GM18502 (cell line): Measurements from ENCODE around the gene DNTT.

Source experiments
- ATAC-seq: cut with Tn5 transposase; IDR thresholded peaks from one replicate; pipeline ENCODE4 v1.9.1; 2021; ENCODE audit warnings: mild to moderate bottlenecking; ENCODE audit not compliant: unreplicated experiment, poor library complexity

The DNTT gene

DNA sequence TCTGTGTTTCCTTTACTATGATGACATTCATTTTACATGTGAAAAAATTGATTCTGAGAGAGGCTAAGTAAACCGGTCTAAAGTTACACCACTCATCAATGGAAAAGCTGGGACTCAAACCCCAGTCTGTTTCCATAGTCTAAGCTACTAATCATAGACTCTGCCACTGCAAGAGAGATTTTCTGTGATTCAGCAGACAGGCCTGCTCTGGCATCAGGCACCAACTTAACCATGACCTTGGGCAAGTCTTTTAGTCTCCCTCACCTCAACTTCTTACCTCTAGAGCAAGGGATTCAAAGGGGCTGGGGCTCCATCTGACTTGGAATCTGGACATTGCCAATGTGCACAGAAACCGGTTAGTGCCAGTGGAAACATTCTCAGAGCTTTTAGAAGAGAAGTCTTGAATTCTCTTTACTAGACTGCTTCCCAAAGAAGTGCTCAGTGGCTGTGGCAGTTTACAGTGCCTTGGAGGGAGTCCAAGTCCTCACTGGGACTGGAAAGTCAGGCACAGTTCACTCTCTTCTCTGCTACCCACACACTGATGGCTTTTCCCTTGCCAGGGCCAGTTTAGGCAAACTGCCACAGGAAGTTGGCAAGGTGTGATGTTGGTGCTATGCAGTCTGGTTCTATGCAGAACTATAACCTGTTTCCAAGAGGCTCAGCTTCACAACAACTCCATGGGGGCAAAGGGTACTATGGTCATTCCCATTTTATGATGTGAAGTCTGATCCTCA, 28.4 kb upstream of the DNTT start:
- ATAC-seq = no peak

DNA sequence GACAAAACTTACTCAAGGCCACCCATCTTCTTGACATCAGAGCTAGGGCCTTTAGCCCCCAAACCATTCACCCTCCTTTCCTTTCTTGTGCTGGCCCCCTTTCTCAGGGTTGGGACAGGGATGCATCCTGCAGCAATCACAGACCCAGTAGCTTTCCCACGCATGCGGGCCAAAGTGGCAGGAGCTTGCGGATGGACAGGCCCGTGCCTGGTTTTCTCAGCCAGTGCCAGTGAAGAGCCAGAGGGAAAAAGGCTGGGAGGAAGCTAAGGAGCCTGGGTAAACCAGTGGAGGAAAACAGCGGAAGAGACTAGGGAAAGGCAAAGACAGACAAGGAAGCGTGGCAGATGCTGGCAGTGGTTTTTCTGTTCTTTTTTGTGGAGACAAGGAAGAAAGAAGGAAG, 27.8 kb upstream of the DNTT start:
- no peak for ATAC-seq

DNA sequence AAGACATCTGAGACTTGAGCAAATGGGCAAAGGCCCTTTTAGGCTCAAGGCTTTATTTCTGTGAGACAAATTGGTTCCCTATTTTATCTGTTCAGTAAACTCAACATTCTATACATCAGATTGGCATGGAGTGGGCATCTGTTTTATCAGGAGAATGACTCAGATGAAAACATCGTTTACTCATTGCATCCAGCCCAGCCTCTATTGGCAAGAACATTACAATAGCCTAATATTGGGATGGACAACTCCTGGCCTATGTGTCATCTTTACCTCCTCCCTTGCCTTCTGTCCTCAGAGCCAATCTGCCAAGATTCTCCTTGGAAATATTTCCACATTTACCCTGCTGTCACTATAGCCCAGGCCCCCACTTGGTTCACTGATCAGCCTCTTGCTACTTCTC, 27.4 kb upstream of the DNTT start:
- ATAC-seq = no peak

DNA sequence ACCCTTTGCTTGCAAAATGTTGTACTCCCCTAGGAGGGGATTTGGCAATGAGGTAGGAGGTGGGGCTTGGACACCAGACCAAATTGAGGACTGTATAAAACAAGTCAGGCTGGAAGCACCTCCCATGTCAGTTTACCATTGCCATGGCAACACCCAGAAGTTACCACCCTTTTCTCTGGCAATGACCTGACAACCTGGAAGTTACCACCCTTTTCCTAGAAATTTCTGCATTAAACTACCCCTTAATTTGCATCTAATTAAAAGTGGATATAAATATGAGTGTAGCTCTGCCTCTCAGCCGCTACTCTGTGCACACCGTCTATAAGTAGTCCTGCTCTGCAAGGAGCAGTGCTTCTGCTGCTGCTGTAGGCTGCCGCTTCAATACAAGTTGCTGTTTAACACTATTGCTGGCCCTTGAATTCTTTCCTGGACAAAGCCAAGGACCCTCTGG, 25.0 kb upstream of the DNTT start:
- no peak for ATAC-seq

DNA sequence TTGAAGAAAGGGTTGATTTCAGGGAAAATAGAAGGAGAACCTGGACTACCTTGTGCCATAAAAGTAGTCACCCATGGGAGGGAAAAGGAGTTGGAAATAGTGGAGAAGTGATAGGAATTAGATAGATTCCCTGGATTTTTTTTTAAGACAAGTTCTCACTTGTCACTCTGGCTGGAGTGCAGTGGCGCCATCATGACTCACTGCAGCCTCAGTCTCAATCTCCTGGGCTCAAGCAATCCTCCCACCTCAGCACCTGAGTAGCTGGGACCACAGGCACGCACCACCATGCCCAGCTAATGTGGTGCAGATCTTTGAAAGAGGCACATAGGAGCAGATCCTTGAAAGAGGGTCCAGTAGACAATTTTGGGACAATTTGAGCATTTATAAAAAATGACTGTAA, 23.4 kb upstream of the DNTT start:
- no peak for ATAC-seq

DNA sequence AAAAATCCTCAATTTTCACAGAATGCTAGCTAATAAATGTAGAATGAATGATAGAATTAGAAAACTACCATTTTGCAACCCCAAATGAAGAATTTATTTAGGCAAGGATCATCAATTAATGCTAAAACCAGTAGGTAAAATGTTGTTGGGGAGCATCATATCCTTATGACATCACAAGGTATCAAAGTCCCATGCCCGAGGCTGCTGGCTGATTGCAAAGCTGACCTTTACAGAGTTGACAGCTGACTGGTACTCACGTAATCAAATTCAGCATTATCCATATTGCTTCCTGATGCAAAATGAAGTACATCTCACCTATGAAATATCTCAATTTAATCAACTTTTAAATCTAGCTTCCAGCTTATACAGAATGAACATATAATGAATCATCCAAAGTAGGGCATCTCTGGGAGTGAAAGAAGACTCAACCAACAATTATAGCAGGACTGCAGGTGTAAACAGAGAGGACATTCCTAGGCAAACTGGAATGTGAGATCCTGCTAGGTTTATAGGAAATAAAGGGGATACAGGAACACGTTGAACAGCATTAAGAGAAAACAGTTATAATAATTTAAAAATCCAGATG, 22.7 kb upstream of the DNTT start:
- no peak for ATAC-seq

DNA sequence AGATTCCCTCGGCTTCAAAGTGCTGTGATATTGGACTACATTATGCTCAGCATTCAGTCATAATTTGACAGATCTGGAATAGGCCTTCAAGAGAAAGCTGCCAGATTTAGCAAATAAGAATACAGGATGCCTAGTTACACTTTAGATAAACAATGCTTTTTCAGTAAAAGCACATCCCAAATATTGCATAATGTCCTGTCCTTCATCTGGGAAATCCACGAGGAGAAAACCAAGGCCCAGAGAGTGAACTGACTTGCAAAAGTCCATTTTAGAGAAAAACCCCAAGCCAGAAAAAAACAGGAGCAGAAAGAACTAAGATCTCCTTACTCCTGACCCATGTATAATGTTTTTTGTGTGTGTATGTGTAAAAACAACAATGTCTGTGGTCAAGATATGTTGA, 20.9 kb upstream of the DNTT start:
- ATAC-seq = no peak

DNA sequence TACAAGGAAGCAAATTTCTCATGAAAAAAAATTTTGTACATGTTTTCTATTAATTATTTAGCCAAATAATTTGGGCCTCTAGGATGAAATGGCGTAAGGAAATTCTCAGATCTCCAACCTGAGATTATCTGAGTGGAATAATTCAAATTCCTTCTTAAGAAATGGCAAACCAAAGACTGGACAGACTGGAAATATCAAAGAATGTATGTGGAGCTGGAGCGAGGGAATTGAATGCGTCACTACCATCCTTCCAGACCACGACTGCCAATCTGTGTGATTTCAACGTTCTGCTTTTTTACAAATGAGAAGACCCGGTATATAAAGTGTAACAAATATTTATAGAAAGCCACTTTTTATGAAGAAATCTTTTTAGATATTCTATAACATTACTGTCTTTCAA, 20.5 kb upstream of the DNTT start:
- no peak for ATAC-seq

DNA sequence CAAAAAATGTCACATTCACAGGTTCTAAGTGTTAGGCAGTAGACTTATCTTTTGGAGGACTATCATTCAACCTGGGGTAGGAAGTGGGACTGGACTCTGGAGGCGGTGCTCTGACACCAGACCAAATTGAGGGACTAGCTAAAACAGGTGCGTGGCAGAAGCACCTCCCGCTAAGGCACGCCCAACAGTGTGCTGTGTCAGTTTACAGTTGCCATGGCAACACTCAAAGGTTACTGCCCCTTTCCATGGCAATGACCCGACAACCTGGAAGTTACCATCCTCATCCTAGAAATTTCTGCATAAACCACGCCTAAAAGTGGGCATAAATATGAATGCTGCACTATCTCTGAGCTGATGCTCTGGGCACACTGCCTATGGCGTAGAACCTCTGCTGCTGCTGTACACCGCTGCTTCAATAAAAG, 18.9 kb upstream of the DNTT start:
- ATAC-seq = no peak

DNA sequence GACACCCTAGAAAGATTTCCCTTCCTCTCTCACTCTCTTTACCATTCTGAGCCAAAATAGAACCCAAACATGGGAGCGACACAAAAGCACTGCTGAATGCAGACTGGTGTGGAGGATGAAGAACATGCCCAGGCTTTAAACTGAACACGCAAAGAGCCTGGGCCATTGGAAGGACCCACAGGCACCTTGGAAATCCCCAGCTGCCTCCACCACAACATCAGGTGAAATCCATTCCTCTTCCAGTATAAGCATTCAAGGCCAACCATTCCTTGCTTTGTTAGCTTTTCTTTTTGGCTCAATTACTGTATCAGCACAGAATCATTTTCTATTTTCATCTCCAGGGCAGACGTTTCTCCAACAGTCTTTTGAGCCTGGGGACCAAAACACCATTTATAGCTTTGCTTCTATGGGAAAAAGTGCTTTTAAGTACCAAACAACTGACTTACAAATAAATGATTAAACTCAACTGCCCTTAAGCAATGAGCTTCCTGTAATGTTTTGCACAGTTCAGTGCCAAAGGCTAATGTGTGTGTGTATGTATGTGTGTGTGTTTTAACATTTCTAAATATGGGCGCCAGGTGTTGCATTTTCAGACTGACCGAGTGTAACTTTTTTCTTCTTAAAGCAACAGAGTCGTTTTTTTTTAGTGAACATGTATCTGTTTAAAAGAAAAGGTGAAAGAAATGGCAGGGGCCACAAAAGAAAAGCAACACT, 16.7 kb upstream of the DNTT start:
- peak; percentile 50 for ATAC-seq

DNA sequence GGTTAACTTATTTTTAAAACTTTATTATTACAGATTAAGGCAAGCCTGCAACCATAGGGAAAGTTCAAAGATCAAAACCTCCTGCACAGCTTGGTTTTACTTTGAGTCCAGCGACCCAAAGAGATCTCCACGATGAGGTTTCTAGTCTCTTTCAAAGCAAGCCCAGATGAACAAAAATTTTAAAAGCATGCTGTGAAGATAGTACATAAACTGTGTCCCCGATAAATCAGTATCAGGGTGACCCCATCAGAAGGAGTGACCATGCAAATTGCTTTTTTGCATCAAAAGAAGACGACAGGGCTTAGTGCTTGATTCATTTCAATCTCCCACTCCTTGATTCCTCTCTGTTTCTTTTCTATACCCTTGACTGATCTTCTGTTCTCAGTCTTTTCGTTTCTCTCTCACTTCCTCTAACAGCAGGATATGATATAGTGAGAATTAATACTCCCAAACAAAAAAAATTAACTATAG, 16.0 kb upstream of the DNTT start:
- peak; percentile 79 for ATAC-seq

DNA sequence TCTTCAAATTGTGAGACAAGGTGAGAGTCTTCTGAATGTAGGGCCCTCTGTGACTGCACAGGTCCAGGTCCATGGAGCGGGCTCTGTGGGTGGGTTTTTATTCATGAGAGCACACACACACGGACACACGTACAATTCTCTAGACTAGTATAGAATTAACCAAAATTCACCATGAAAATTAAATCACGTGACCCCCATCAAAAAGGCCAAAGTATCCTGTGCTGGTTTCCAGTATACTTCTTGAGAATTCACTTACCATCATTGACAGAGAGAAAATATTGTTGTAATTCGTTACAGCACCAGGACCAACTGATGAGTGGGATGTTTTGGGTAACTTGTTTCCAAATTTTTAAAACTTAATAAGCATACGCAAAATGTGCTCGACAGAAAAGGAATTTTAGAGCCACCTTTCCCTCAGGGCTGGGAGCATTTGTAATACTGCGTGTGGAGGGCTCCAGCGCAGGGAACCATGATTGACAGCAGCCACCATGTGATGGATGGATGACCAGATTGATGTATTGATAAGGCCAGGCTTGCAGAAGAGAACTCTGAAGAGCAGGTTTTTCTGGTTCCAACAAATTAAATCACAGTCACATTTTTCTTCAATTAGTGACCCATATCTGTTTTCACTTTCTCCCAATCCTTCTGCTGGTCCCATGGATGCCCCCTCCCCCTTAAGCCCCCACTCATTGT, 14.9 kb upstream of the DNTT start:
- no peak for ATAC-seq

DNA sequence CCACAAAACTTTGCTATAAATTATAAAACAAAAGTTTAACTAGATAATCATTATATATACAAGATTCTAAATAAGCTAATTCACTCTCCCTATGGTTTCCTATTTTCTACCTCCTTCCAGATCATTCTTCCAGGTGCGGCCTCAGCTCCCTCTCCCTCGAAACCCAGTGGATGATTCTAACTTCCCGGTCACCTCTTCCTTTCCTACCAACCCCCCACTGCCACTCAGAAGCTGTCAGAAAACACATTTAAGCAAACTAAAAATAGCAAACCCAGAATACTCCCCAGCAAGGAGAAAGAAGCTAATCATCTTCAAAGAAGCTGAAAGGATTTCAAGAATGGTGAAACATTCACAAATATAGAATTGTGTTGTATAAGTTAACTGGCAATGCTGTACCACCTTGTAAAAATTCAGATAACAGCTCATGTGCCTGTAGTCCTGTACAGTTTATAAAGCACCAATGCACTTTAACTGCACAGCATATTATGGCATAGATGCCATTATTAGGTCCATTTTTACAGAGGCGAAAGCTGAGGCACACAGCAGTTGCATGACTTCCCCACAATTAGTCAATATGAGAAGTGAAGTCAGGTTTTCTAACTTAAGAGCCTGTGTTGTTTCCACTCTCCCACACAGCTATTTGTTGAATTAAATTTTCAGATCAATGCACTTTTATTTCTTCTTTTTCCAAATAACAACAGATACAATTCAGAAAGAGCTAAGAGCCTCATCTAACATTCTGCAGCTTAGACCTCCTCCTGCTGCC, 13.7 kb upstream of the DNTT start:
- ATAC-seq = peak; percentile 28

DNA sequence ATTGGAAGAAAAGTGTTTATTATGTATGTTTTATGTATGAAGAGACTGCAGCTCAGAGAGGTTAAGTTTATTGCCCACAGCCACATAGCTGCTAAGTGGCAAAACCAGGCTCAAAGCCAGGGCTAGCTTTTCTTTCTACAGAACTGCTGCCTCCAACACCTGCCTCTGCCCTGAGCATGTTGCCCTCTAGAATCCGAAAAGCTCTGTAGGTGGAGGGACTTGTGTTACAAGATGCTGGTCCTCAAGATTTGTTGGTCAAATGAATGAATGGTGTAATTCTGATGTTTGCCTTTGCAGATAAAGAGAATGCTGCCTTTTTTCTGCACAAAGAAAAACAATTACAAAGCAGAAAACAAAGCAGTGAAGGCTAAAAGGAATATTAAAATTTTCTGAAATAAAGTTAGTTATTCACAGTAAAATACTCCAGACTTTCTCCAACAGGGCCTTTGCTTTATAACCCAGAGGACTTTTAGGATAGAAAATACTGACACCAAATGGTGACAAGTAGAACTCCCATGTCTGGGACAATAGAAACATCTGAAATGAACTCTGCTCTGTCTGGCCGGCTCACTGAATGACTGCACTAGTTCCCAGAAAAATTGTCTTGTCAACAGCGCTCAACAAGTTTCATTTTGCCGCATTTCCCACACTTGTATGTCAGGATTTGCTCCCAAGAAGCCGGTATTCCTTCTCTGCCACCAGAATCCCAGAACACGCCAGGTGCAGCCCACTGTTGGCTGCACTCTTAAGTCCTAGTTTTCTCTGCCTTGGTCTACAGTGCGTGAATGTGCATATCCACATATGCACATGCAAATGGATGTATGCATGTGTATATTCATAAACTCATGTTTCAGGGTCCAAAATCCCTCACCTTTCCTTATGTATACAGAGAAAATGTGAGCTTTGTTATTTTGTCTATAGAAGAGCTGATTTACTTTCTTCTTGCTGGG, 11.0 kb upstream of the DNTT start:
- ATAC-seq = peak; percentile 53

DNA sequence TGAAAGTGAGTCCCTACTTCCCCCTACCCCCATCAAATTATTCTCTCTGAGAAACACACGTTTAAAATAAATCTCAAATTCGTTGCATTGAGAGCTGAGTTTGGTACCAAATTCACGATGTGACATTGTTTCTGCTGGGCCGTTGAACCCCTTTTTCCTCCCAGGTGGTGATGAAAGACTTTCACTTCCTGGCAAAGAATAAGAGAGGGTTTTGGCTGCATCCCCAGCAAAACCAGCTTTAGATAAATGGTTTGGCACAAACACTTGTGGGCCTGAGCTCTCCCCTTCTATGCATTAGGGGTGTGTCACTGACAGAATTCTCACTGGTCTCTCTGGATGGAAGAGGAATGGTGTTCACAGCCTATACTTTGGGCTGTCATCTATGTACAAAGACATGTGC, 8.8 kb upstream of the DNTT start:
- no peak for ATAC-seq

DNA sequence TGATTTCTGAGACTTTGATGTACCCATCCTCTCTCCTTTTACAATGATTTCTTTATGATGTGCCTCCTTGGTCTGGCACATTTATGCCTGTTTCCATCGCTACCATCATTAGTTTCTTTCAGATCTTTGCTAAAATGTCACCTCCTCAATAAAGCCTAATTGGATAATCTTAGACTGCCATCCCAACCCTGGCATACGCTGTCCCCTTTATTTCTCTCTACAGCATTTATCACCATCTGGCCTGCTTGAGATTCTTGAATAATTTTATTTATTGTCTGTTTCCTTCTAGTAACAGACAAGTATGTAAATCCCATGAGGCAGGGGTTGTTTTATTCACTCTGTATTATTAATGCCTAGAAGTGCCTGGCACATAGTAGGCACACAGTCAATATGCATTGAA, 6.7 kb upstream of the DNTT start:
- ATAC-seq = no peak

DNA sequence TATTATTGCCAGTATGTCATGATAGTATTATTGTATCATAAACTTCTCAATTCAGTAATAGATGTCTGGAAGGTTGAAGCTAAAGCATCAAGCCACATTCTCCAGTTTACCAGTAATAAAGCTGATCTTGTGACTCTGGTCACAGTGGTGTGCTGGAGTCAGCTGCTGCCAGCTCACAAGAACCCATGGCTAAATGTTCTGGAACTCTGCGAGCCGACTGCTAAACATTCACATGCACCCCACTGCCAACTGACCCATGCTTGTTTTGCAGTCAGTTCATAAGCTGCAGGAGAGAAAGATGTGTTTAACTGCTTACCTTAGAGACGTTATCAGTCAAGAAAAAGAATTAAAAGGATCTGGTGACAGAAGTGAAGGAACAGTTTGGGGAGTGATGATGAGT, 5.9 kb upstream of the DNTT start:
- ATAC-seq = no peak

DNA sequence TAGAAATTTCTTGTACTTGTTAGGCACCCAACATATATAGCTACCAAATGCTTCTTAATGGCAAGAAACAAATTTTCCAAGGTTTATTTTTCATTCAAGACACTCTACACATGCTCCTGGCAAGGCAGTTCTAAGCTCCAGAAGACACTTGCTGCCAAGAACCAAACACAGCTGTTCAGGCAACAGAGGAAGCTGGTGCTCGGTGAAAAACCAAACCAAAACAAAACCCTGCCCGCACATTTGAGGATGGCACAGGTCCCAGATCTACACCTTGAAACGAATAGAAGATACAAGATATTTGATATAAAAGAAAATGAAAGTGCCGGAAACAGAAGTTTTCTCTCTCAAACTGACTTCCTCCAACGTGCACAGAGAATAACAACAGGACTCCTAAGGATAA, 4.9 kb upstream of the DNTT start:
- no peak for ATAC-seq

DNA sequence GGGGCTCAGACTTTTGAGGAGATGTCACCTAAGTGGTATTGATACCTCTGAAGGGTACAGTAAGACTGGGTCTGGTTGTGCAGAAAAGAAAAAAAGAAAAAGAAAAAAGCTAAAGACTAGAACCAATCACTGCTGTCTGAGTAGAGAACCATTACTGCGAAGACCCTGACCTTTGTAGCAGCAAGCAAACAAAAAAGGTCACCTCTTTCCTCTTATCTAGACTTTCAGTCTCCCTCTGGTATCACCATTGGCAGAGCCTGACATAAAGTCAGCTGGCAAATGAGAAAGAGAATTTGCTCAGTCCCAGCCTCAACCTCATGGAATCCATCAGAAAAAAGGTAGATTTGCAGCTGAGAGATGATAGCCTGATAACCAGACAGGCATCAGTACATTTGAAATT, 2.6 kb upstream of the DNTT start:
- no peak for ATAC-seq
